HG02840 (cell line): Measurements from ENCODE around the gene CLASRP.

Experiments
- ATAC-seq: cut with Tn5 transposase; IDR thresholded peaks from one replicate; pipeline ENCODE4 v1.9.1; 2021; ENCODE audit warnings: mild to moderate bottlenecking, moderate library complexity, moderate number of reproducible peaks; ENCODE audit not compliant: unreplicated experiment, low FRiP score

The CLASRP gene

GRCh38 chr19:45079063-45079910 is 40.4 kb downstream of the CLASRP start, which contains the start of gene GEMIN7:
GEMIN7 (plus strand) TSS chr19:45079260; CDS start chr19:45090115, 10,855 bp downstream.
- ATAC-seq = no peak

GRCh38 chr19:45079911-45080370 is 41.1 kb downstream of the CLASRP start:
- no peak for ATAC-seq

- no peak for ATAC-seq
These were observed 43.3 kb downstream of the CLASRP start for GRCh38 chr19:45082170-45082569.

GRCh38 chr19:45086480-45086879 is 47.6 kb downstream of the CLASRP start:
- no peak for ATAC-seq

GRCh38 chr19:45087531-45087930 is 48.7 kb downstream of the CLASRP start:
- ATAC-seq = no peak

GRCh38 chr19:45090034-45090433 is 51.2 kb downstream of the CLASRP start:
- ATAC-seq = no peak

- ATAC-seq = no peak
These were observed 51.8 kb downstream of the CLASRP start for GRCh38 chr19:45090606-45091005.

GRCh38 chr19:45091031-45091923 is 52.4 kb downstream of the CLASRP start:
- peak; percentile 57 for ATAC-seq

- ATAC-seq = peak; percentile 61
These were observed 54.2 kb downstream of the CLASRP start, which contains the start of gene PPP1R37 for GRCh38 chr19:45092747-45093678. PPP1R37 (plus strand) TSS chr19:45093179; CDS start chr19:45093326, 147 bp downstream.

GRCh38 chr19:45094137-45094536 is 55.3 kb downstream of the CLASRP start:
- ATAC-seq = no peak

GRCh38 chr19:45094707-45095106 is 55.9 kb downstream of the CLASRP start:
- no peak for ATAC-seq

- ATAC-seq = no peak
These were observed 56.9 kb downstream of the CLASRP start for GRCh38 chr19:45095496-45096413.

- ATAC-seq = no peak
These were observed 57.9 kb downstream of the CLASRP start for GRCh38 chr19:45096700-45097099.

GRCh38 chr19:45097450-45097775 is 58.6 kb downstream of the CLASRP start:
- no peak for ATAC-seq

- ATAC-seq = no peak
These were observed 59.1 kb downstream of the CLASRP start for GRCh38 chr19:45097776-45098520.

GRCh38 chr19:45098521-45099466 is 59.9 kb downstream of the CLASRP start:
- ATAC-seq = no peak

- ATAC-seq = no peak
These were observed 60.8 kb downstream of the CLASRP start for GRCh38 chr19:45099467-45100191.
